OCI-LY7 (cell line): Measurements from ENCODE around the gene TFAP2C.

ENCODE experiments used
- EZH2phosphoT487 ChIP-seq: fragments of 200-600 bp; sonication (generic); IDR thresholded peaks from 2 replicates; pipeline ENCODE4 v1.6.1; 2018; ENCODE audit warnings: low read depth, borderline replicate concordance, mild to moderate bottlenecking, mixed run types, antibody characterized with exemption, low read length, moderate library complexity, mixed read lengths
- TF ChIP-seq, protein P1 (sequence below): fragments of 200-600 bp; sonication (generic); conservative IDR thresholded peaks from 2 replicates; pipeline ENCODE4 v1.5.1; 2014; ENCODE audit warnings: mild to moderate bottlenecking, antibody characterized with exemption, low read length, moderate library complexity, mixed read lengths

DNA sequence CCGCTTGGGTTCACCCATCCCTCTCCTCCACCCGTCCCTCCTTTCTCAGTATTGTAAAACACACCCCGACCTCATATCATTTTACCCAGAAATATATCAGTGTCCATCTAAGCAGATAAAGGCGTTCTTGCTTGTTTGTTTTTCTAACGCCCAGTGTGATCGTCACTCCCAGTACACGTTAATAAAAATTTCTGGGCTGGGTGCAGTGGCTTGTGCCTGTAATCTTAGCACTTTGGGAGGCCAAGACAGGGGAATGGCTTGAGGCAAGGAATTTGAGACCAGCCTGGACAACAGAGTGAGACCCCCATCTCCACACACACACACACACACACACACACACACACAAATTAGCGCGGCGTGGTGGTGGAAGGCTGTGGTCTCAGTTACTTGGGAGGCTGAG, 24.4 kb upstream of the TFAP2C start:
- TF ChIP-seq EZH2phosphoT487: no peak
- TF ChIP-seq, protein P1, sequence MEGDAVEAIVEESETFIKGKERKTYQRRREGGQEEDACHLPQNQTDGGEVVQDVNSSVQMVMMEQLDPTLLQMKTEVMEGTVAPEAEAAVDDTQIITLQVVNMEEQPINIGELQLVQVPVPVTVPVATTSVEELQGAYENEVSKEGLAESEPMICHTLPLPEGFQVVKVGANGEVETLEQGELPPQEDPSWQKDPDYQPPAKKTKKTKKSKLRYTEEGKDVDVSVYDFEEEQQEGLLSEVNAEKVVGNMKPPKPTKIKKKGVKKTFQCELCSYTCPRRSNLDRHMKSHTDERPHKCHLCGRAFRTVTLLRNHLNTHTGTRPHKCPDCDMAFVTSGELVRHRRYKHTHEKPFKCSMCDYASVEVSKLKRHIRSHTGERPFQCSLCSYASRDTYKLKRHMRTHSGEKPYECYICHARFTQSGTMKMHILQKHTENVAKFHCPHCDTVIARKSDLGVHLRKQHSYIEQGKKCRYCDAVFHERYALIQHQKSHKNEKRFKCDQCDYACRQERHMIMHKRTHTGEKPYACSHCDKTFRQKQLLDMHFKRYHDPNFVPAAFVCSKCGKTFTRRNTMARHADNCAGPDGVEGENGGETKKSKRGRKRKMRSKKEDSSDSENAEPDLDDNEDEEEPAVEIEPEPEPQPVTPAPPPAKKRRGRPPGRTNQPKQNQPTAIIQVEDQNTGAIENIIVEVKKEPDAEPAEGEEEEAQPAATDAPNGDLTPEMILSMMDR: no peak
